NT2/D1 (cell line): Measurements from ENCODE around the gene TGFB2.

Experiments used
- YY1 ChIP-seq: IDR thresholded peaks from 2 replicates; pipeline ENCODE4 v1.6.1; 2011; ENCODE audit not compliant: insufficient read length, insufficient read depth
- ZNF274 ChIP-seq: IDR thresholded peaks from 2 replicates; pipeline ENCODE4 v1.6.1; 2011; ENCODE audit warnings: mild to moderate bottlenecking, low read depth, low read length

GRCh38 chr1:218390618-218391017 lies 45.5 kb downstream of the TGFB2 start:
- TF ChIP-seq YY1 (no peak), ZNF274 (no peak)
